ENCODE data around the gene RTF1. TPM values are rescaled to one million over a fixed set of nuclear protein-coding genes. Genes with fewer than 3 reads are reported as not detected.

The RTF1 gene
- total RNA-seq, 1 donor from 2014 or later: 27.9 TPM

- Histone ChIP-seq H3K36me3 (ENCODE audit: control insufficient read depth, insufficient read depth, low read length) (no peaks in the 10 kb centered on the region), H3K27me3 (ENCODE audit: control insufficient read depth, insufficient read depth, low read length) (peaks cover 38% of the 10 kb centered on the region), H3K4me3 (ENCODE audit: low read depth, low read length) (no peak within 1 kb of the TSS)
- no peak for TF ChIP-seq CTCF (IDR thresholded peaks at IDR 0.05; ENCODE audit: insufficient read depth, low read length, poor library complexity, severe bottlenecking)
- no peak for DNase-seq (ENCODE audit: low read depth)
Observed at GRCh38 chr15:41513506-41514227, 96.8 kb downstream of the RTF1 start, which contains the start of gene LTK. TSS of gene LTK (minus strand) at chr15:41513827. CDS start at chr15:41513709, 118 bp downstream.

- Histone ChIP-seq H3K36me3 (ENCODE audit: control insufficient read depth, insufficient read depth, low read length) (peaks cover 1% of the 10 kb centered on the region), H3K27me3 (ENCODE audit: control insufficient read depth, insufficient read depth, low read length) (peaks cover 14% of the 10 kb centered on the region), H3K4me3 (ENCODE audit: low read depth, low read length) (no peak overlapping the region)
- no peak for TF ChIP-seq CTCF (IDR thresholded peaks at IDR 0.05; ENCODE audit: insufficient read depth, low read length, poor library complexity, severe bottlenecking)
- DNase-seq (ENCODE audit: low read depth): no peak
Observed at GRCh38 chr15:41517895-41518449, 101.1 kb downstream of the RTF1 start.

GRCh38 chr15:41520636-41521035, 103.7 kb downstream of the RTF1 start:
- Histone ChIP-seq H3K4me3 (ENCODE audit: low read depth, low read length) (no peak overlapping the region), H3K27me3 (ENCODE audit: control insufficient read depth, insufficient read depth, low read length) (no peaks in the 10 kb centered on the region), H3K36me3 (ENCODE audit: control insufficient read depth, insufficient read depth, low read length) (peaks cover 1% of the 10 kb centered on the region)
- DNase-seq (ENCODE audit: low read depth): no peak
- TF ChIP-seq CTCF (IDR thresholded peaks at IDR 0.05; ENCODE audit: insufficient read depth, low read length, poor library complexity, severe bottlenecking): no peak

GRCh38 chr15:41521614-41522013, 104.7 kb downstream of the RTF1 start:
- no peak for DNase-seq (ENCODE audit: low read depth)
- Histone ChIP-seq H3K36me3 (ENCODE audit: control insufficient read depth, insufficient read depth, low read length) (peaks cover 1% of the 10 kb centered on the region), H3K4me3 (ENCODE audit: low read depth, low read length) (no peak overlapping the region), H3K27me3 (ENCODE audit: control insufficient read depth, insufficient read depth, low read length) (no peaks in the 10 kb centered on the region)
- TF ChIP-seq CTCF (IDR thresholded peaks at IDR 0.05; ENCODE audit: insufficient read depth, low read length, poor library complexity, severe bottlenecking): no peak

- Histone ChIP-seq H3K4me3 (ENCODE audit: low read depth, low read length) (no peak overlapping the region), H3K36me3 (ENCODE audit: control insufficient read depth, insufficient read depth, low read length) (peaks cover 1% of the 10 kb centered on the region), H3K27me3 (ENCODE audit: control insufficient read depth, insufficient read depth, low read length) (no peaks in the 10 kb centered on the region)
- no peak for DNase-seq (ENCODE audit: low read depth)
- TF ChIP-seq CTCF (IDR thresholded peaks at IDR 0.05; ENCODE audit: insufficient read depth, low read length, poor library complexity, severe bottlenecking): no peak
Observed at GRCh38 chr15:41523097-41523496, 106.2 kb downstream of the RTF1 start.
